SK-N-SH (cell line): Measurements from ENCODE around the gene SPTBN1.

Experiments used
- CTCF ChIP-seq: fragments of 200-600 bp; sonication (generic); IDR thresholded peaks from 2 replicates; pipeline ENCODE4 v1.6.1; 2017; ENCODE audit warnings: antibody characterized with exemption, mild to moderate bottlenecking, moderate library complexity
- FOXM1 ChIP-seq: IDR thresholded peaks from 2 replicates; pipeline ENCODE4 v1.4.0; 2012; ENCODE audit warnings: low read depth, mild to moderate bottlenecking
- JUND ChIP-seq: IDR thresholded peaks from 2 replicates; pipeline ENCODE4 v1.4.0; 2012
- NRF1 ChIP-seq: IDR thresholded peaks from 2 replicates; pipeline ENCODE4 v1.6.1; 2012; ENCODE audit warnings: low read depth, mild to moderate bottlenecking, low read length
- POLR2AphosphoS5 ChIP-seq: IDR thresholded peaks from 2 replicates; pipeline ENCODE4 v1.6.1; 2012; ENCODE audit warnings: low read depth, low read length
- RAD21 ChIP-seq: IDR thresholded peaks from 2 replicates; pipeline ENCODE4 v1.6.1; 2012; ENCODE audit warnings: mild to moderate bottlenecking, low read length
- TAF1 ChIP-seq: IDR thresholded peaks from 2 replicates; pipeline ENCODE4 v1.6.1; 2012; ENCODE audit warnings: low read depth, mild to moderate bottlenecking, low read length, moderate library complexity, borderline replicate concordance
- USF2 ChIP-seq: fragments of 150-350 bp; IDR thresholded peaks from 2 replicates; pipeline ENCODE4 v1.6.1; 2017; ENCODE audit warnings: antibody characterized with exemption, low read length, low read depth, borderline replicate concordance

- no peak for TF ChIP-seq CTCF
- no peak for TF ChIP-seq POLR2AphosphoS5
- no peak for TF ChIP-seq RAD21
- no peak for TF ChIP-seq NRF1
- TF ChIP-seq JUND: no peak
- TF ChIP-seq FOXM1: no peak
- TF ChIP-seq TAF1: no peak
- no peak for TF ChIP-seq USF2
Observed at GRCh38 chr2:54550547-54550946, 94.4 kb downstream of the SPTBN1 start.
